SK-N-SH (cell line): ENCODE measurements around the gene PPM1E. TPM values are rescaled to one million over a fixed set of nuclear protein-coding genes. Genes with fewer than 3 reads are reported as not detected.

Experiments used
- CTCF ChIA-PET: fragments of 300-600, 350-600 bp; formaldehyde crosslinking; extraction: SDS; loops from one replicate; lab custom pipeline; 2021; lab: Yijun Ruan, JAX
- POLR2A ChIA-PET: fragments of 350-600 bp; sonication (Branson Sonifier 250); formaldehyde crosslinking; extraction: SDS; loops from one replicate; lab custom pipeline; 2020; ENCODE audit warnings: antibody characterized with exemption, inconsistent platforms; lab: Yijun Ruan, JAX
- DNase-seq: peaks from one replicate; pipeline ENCODE4 v3.0.0; 2012
- H2AFZ ChIP-seq: fragments of 200-600 bp; sonication (generic); 2 replicates; pipeline ENCODE4 v1.8.1; 2016; ENCODE audit warnings: antibody characterized with exemption, mild to moderate bottlenecking, low read depth
- H3F3A ChIP-seq: fragments of 200-600 bp; sonication (generic); replicated peaks from 2 replicates; pipeline ENCODE3; 2016; ENCODE audit warnings: antibody characterized with exemption, mild to moderate bottlenecking; ENCODE audit not compliant: insufficient read depth
- H3K27ac ChIP-seq, 2 experiments: fragments of 200-500 bp in 1 of 2; fragments of 200-600 bp in 1 of 2; sonication (Bioruptor generic) in 1 of 2; sonication (generic), shearing (Covaris generic) in 1 of 2; 2 replicates each; pipeline versions ENCODE4 v1.5.1 to v1.6.1; 2014 to 2016; ENCODE audit warnings: low read depth in 2 of 2, inconsistent platforms in 1 of 2, low read length in 1 of 2, mild to moderate bottlenecking in 1 of 2, mixed read lengths in 1 of 2
- H3K27me3 ChIP-seq: fragments of 200-600 bp; sonication (generic), shearing (Covaris generic); 2 replicates; pipeline ENCODE4 v1.6.1; 2016; ENCODE audit warnings: mixed run types; ENCODE audit not compliant: insufficient read depth
- H3K36me3 ChIP-seq, 2 experiments: fragments of 200-500 bp in 1 of 2; fragments of 200-600 bp in 1 of 2; sonication (Bioruptor generic) in 1 of 2; sonication (generic) in 1 of 2; replicated peaks in 1 of 2; 2 replicates each; pipeline versions ENCODE3 to v1.5.1; 2014 to 2016; ENCODE audit warnings: low read length in 1 of 2, mild to moderate bottlenecking in 1 of 2; ENCODE audit not compliant: insufficient read depth in 2 of 2, control insufficient read depth in 1 of 2
- H3K4me1 ChIP-seq, 2 experiments: fragments of 200-500 bp in 1 of 2; fragments of 200-600 bp in 1 of 2; sonication (Bioruptor generic) in 1 of 2; sonication (generic), shearing (Covaris generic) in 1 of 2; 2 replicates each; pipeline versions ENCODE4 v1.5.1 to v1.6.1; 2014 to 2016; ENCODE audit warnings: low read depth in 1 of 2, low read length in 1 of 2, mixed run types in 1 of 2; ENCODE audit not compliant: insufficient read depth in 2 of 2, control insufficient read depth in 1 of 2
- H3K4me2 ChIP-seq: fragments of 200-600 bp; sonication (generic), shearing (Covaris generic); 2 replicates; pipeline ENCODE4 v1.6.1; 2017; ENCODE audit warnings: mixed run types
- H3K4me3 ChIP-seq, 2 experiments: fragments of 200-500 bp in 1 of 2; fragments of 200-600 bp in 1 of 2; sonication (Bioruptor generic) in 1 of 2; sonication (generic), shearing (Covaris generic) in 1 of 2; 2 replicates each; pipeline versions ENCODE4 v1.5.1 to v1.8.1; 2014 to 2016; ENCODE audit warnings: low read depth in 2 of 2, inconsistent platforms in 1 of 2, low read length in 1 of 2, mild to moderate bottlenecking in 1 of 2, mixed read lengths in 1 of 2, moderate library complexity in 1 of 2
- H3K79me2 ChIP-seq: fragments of 200-600 bp; sonication (generic); 2 replicates; pipeline ENCODE4 v1.8.1; 2017; ENCODE audit warnings: mild to moderate bottlenecking; ENCODE audit not compliant: insufficient read depth
- H3K9ac ChIP-seq: fragments of 200-600 bp; sonication (generic); 2 replicates; pipeline ENCODE4 v1.6.1; 2017; ENCODE audit warnings: mixed run types
- H3K9me2 ChIP-seq: fragments of 200-600 bp; sonication (generic); 2 replicates; pipeline ENCODE4 v1.6.1; 2017; ENCODE audit warnings: mixed run types
- H3K9me3 ChIP-seq: fragments of 200-600 bp; sonication (generic); 2 replicates; pipeline ENCODE4 v1.6.1; 2017; ENCODE audit warnings: mixed run types, mild to moderate bottlenecking, moderate library complexity
- H4K20me1 ChIP-seq: fragments of 200-600 bp; sonication (generic); 2 replicates; pipeline ENCODE4 v1.6.1; 2017; ENCODE audit warnings: mild to moderate bottlenecking, mixed run types; ENCODE audit not compliant: insufficient read depth
- CHD2 ChIP-seq: fragments of 150-350 bp; IDR thresholded peaks from 2 replicates; pipeline ENCODE4 v1.6.1; 2018; ENCODE audit warnings: low read length; ENCODE audit not compliant: partially characterized antibody
- EZH2phosphoT487 ChIP-seq: fragments of 200-600 bp; sonication (generic); IDR thresholded peaks from 2 replicates; pipeline ENCODE4 v1.6.1; 2017; ENCODE audit warnings: low read depth, mixed run types, mild to moderate bottlenecking, antibody characterized with exemption, moderate library complexity, borderline replicate concordance
- FOXM1 ChIP-seq: IDR thresholded peaks from 2 replicates; pipeline ENCODE4 v1.4.0; 2012; ENCODE audit warnings: low read depth, mild to moderate bottlenecking
- GABPA ChIP-seq: IDR thresholded peaks from 2 replicates; pipeline ENCODE4 v1.4.0; 2012; ENCODE audit warnings: low read depth, mild to moderate bottlenecking
- GATA2 ChIP-seq: sonication (generic); formaldehyde crosslinking; IDR thresholded peaks from 2 replicates; pipeline ENCODE4 v1.5.0; 2020; ENCODE audit warnings: mild to moderate bottlenecking, missing genetic modification reagents
- NFIC ChIP-seq: IDR thresholded peaks from 2 replicates; pipeline ENCODE4 v1.4.0; 2012; ENCODE audit warnings: borderline replicate concordance
- NRF1 ChIP-seq: IDR thresholded peaks from 2 replicates; pipeline ENCODE4 v1.6.1; 2012; ENCODE audit warnings: low read depth, mild to moderate bottlenecking, low read length
- POLR2AphosphoS5 ChIP-seq: IDR thresholded peaks from 2 replicates; pipeline ENCODE4 v1.6.1; 2012; ENCODE audit warnings: low read depth, low read length
- RCOR1 ChIP-seq: fragments of 150-350 bp; IDR thresholded peaks from 2 replicates; pipeline ENCODE4 v1.6.1; 2017; ENCODE audit warnings: antibody characterized with exemption, low read length
- RXRA ChIP-seq: IDR thresholded peaks from 2 replicates; pipeline ENCODE4 v1.4.0; 2012; ENCODE audit warnings: low read depth, mild to moderate bottlenecking, borderline replicate concordance
- SMC3 ChIP-seq: IDR thresholded peaks from 2 replicates; pipeline ENCODE4 v1.6.1; 2012; ENCODE audit warnings: low read depth, low read length, improper control_type of control experiment
- TAF1 ChIP-seq: IDR thresholded peaks from 2 replicates; pipeline ENCODE4 v1.6.1; 2012; ENCODE audit warnings: low read depth, mild to moderate bottlenecking, low read length, moderate library complexity, borderline replicate concordance
- TCF12 ChIP-seq: IDR thresholded peaks from 2 replicates; pipeline ENCODE4 v1.4.0; 2012
- TEAD4 ChIP-seq: IDR thresholded peaks from 2 replicates; pipeline ENCODE4 v1.4.0; 2012; ENCODE audit warnings: mild to moderate bottlenecking, borderline replicate concordance; ENCODE audit not compliant: insufficient read depth
- YY1 ChIP-seq: IDR thresholded peaks from 2 replicates; pipeline ENCODE4 v1.4.0; 2012; ENCODE audit warnings: low read depth, mild to moderate bottlenecking
- WGBS: methylation state at CpG from one replicate; pipeline ENCODE4 v1.1.6; 2017; ENCODE audit warnings: low lambda C conversion rate; 5-methylcytosine and 5-hydroxymethylcytosine counted together
- polyA plus RNA-seq, 3 experiments: library from polyadenylated mRNA; depleted of rRNA; stranded (reverse); fragments of >200 nt; gene quantifications; 2 replicates each; pipeline ENCODE4 v1.2.3, GENCODE V29; 2012
- TF ChIP-seq, protein P1 (sequence below): IDR thresholded peaks from 2 replicates; pipeline ENCODE4 v1.4.0; 2012; ENCODE audit warnings: low read depth, borderline replicate concordance
- TF ChIP-seq, protein P2 (sequence below): fragments of 150-350 bp; IDR thresholded peaks from 2 replicates; pipeline ENCODE4 v1.6.1; 2016; ENCODE audit warnings: mild to moderate bottlenecking, low read depth, low read length
- TF ChIP-seq, protein P3 (sequence below): IDR thresholded peaks from 2 replicates; pipeline ENCODE4; 2012
- TF ChIP-seq, protein P4 (sequence below): IDR thresholded peaks from 2 replicates; pipeline ENCODE4 v1.4.0; 2012; ENCODE audit warnings: low read depth, borderline replicate concordance

Gene PPM1E
- polyA plus RNA-seq, 1 of the 3 experiments (the other 2 are of a cell fraction) = 0.08 TPM

DNA sequence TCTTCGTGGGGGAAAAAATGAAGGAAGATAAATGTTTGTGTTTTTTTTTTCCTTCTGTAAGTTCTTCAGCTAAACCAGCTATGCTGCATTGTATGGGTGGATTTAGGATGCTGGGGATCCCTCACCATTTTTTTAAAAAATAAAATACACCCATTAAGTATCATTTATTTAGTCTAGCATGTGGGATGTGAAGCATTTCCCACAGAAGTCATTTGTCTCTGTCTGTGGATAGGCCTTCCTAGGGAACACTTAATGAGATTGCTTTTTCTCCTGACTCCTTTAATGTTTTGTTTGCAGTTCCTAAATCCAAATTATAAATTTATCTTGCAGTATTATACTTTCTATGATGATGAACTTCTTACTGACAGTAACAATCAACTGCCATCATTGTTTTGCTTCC is 146.7 kb downstream of the PPM1E start:
- Histone ChIP-seq H3K27ac (no peak overlapping the region), H3K27me3 (no peaks in the 10 kb centered on the region), H3F3A (no peaks in the 10 kb centered on the region), H3K79me2 (no peaks in the 10 kb centered on the region), H3K9me3 (peaks cover 7% of the 10 kb centered on the region; the same call in 1 of the 2 replicates), H2AFZ (no peak overlapping the region), H4K20me1 (no peaks in the 10 kb centered on the region), H3K4me3 (no peak overlapping the region), H3K4me2 (no peak overlapping the region), H3K9ac (no peak overlapping the region), H3K4me1 (no peaks in the 10 kb centered on the region), H3K36me3 (no peaks in the 10 kb centered on the region), H3K9me2 (no peaks in the 10 kb centered on the region)
- no peak for DNase-seq
- ChIA-PET CTCF (interaction anchor here (1.1 kb wide), 1 partner anchor 15 kb away, joined by 3 read pairs; no protein-coding TSS in a partner anchor), POLR2A (no interaction called here)
- 20% methylated on average over 1 of the region's 1 CpG for WGBS
- TF ChIP-seq NRF1 (no peak), TCF12 (no peak), RXRA (no peak), FOXM1 (no peak), POLR2AphosphoS5 (no peak), RCOR1 (no peak), NFIC (no peak), CHD2 (no peak), YY1 (no peak), GABPA (no peak), TAF1 (no peak), EZH2phosphoT487 (no peak)
- TF ChIP-seq, protein P1, sequence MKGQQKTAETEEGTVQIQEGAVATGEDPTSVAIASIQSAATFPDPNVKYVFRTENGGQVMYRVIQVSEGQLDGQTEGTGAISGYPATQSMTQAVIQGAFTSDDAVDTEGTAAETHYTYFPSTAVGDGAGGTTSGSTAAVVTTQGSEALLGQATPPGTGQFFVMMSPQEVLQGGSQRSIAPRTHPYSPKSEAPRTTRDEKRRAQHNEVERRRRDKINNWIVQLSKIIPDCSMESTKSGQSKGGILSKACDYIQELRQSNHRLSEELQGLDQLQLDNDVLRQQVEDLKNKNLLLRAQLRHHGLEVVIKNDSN = no peak
- TF ChIP-seq, protein P2, sequence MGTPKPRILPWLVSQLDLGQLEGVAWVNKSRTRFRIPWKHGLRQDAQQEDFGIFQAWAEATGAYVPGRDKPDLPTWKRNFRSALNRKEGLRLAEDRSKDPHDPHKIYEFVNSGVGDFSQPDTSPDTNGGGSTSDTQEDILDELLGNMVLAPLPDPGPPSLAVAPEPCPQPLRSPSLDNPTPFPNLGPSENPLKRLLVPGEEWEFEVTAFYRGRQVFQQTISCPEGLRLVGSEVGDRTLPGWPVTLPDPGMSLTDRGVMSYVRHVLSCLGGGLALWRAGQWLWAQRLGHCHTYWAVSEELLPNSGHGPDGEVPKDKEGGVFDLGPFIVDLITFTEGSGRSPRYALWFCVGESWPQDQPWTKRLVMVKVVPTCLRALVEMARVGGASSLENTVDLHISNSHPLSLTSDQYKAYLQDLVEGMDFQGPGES = no peak

DNA sequence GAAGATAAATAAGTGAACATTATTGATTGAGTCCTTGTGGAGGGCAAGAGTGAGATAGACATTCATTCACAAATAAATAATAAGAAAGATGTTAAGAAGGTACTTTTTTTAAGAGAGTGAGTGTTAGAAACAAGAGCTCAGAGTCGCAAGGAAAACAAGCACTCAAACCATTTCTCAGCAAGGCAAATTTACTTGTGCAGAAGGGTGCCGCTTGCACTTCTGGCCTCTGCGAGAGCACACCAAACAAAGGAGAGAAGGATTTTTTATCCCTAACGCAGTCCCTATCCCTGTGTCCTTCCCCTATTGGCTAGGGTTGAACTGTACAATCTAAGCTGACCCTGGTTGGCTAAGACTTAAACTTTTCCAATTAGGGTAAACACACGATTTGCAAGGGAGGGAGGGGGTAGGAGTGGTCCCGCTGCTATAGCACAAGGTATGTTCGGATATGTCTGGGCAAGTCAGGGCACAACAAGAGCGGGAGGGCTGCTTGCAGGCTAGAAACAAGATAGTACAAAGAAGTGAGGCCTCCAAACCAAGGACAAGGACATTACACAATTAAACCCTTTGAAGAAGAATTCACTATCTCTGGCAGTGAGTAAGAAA is 156.2 kb downstream of the PPM1E start:
- Histone ChIP-seq H3K36me3 (no peaks in the 10 kb centered on the region), H3K79me2 (no peaks in the 10 kb centered on the region), H3K9me2 (no peaks in the 10 kb centered on the region), H3K27me3 (no peaks in the 10 kb centered on the region), H2AFZ (no peak overlapping the region), H3K4me3 (no peak overlapping the region), H3F3A (no peaks in the 10 kb centered on the region), H3K9ac (no peak overlapping the region), H3K9me3 (no peaks in the 10 kb centered on the region), H3K4me1 (no peaks in the 10 kb centered on the region), H3K27ac (no peak overlapping the region), H4K20me1 (no peaks in the 10 kb centered on the region), H3K4me2 (no peak overlapping the region)
- CTCF ChIA-PET = no interaction called here
- WGBS = 49% methylated on average over 8 of the region's 8 CpGs
- POLR2A ChIA-PET = no interaction called here
- no peak for TF ChIP-seq YY1
- TF ChIP-seq, protein P3, sequence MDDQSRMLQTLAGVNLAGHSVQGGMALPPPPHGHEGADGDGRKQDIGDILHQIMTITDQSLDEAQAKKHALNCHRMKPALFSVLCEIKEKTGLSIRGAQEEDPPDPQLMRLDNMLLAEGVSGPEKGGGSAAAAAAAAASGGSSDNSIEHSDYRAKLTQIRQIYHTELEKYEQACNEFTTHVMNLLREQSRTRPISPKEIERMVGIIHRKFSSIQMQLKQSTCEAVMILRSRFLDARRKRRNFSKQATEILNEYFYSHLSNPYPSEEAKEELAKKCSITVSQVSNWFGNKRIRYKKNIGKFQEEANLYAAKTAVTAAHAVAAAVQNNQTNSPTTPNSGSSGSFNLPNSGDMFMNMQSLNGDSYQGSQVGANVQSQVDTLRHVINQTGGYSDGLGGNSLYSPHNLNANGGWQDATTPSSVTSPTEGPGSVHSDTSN = no peak
- no peak for TF ChIP-seq SMC3
- no peak for TF ChIP-seq GABPA
- TF ChIP-seq CHD2 = no peak
- TF ChIP-seq, protein P4, sequence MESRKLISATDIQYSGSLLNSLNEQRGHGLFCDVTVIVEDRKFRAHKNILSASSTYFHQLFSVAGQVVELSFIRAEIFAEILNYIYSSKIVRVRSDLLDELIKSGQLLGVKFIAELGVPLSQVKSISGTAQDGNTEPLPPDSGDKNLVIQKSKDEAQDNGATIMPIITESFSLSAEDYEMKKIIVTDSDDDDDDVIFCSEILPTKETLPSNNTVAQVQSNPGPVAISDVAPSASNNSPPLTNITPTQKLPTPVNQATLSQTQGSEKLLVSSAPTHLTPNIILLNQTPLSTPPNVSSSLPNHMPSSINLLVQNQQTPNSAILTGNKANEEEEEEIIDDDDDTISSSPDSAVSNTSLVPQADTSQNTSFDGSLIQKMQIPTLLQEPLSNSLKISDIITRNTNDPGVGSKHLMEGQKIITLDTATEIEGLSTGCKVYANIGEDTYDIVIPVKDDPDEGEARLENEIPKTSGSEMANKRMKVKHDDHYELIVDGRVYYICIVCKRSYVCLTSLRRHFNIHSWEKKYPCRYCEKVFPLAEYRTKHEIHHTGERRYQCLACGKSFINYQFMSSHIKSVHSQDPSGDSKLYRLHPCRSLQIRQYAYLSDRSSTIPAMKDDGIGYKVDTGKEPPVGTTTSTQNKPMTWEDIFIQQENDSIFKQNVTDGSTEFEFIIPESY = no peak
- no peak for TF ChIP-seq GATA2 (CRISPR knock-in tag)
- TF ChIP-seq TEAD4 = no peak
- no peak for TF ChIP-seq FOXM1
- no peak for TF ChIP-seq NFIC
- TF ChIP-seq TCF12 = no peak
- TF ChIP-seq TAF1 = no peak
- TF ChIP-seq, protein P2 = no peak
- no peak for DNase-seq
